WI38 (cell line): Measurements from ENCODE around the gene NDOR1.

Experiments used
- H3K4me3 ChIP-seq: 2 replicates; pipeline ENCODE4 v1.5.1; 2011; ENCODE audit warnings: low read depth, mild to moderate bottlenecking, control low read depth, low read length
- TF ChIP-seq, protein P1 (sequence below): IDR thresholded peaks from 2 replicates; pipeline ENCODE4 v1.5.1; 2012; ENCODE audit warnings: low read depth, mild to moderate bottlenecking, control low read depth, low read length

Gene NDOR1

DNA sequence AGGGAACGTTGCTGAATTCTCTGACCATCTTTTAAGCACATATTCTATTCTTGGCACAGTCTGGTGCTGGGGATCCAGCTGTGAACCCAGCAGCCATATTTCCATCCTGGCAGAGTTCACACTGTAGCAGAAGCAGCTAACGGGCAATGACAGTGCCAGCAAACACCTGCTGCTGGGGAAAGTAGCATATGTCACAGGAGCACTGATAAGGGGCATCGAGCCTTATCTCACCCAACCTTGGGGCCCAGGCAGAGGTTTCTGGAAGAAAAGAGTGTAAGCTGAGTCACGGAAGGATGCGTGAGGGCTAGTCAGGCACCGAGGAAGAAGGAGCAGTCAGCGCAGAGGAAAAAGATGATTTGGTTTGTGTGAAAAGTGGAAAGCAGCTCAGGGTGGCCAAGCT lies 1.1 kb downstream of the NDOR1 start:
- H3K4me3 ChIP-seq, result peak overlapping the region; percentile 95

DNA sequence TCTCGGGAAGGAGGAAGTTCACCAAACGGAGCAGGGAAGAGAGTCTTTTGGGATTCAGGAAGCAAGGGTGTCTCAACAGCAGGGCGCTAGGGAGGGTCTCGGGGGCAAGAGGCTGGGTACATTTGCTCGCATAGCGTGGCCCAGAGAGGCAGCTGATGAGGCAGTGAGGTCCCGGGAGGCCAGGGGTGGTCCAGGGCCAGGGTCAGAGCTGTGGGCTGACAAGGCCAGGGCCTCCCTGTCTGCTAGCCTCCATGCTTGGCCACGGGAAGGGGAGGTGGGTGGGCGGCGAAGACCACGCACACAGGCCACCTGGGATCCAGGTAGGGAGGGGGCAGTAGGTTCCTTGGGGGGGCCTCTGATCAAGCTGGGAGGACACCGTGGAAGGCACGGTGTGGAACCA lies 6.0 kb downstream of the NDOR1 start:
- H3K4me3 ChIP-seq, result no peak overlapping the region
- TF ChIP-seq, protein P1, sequence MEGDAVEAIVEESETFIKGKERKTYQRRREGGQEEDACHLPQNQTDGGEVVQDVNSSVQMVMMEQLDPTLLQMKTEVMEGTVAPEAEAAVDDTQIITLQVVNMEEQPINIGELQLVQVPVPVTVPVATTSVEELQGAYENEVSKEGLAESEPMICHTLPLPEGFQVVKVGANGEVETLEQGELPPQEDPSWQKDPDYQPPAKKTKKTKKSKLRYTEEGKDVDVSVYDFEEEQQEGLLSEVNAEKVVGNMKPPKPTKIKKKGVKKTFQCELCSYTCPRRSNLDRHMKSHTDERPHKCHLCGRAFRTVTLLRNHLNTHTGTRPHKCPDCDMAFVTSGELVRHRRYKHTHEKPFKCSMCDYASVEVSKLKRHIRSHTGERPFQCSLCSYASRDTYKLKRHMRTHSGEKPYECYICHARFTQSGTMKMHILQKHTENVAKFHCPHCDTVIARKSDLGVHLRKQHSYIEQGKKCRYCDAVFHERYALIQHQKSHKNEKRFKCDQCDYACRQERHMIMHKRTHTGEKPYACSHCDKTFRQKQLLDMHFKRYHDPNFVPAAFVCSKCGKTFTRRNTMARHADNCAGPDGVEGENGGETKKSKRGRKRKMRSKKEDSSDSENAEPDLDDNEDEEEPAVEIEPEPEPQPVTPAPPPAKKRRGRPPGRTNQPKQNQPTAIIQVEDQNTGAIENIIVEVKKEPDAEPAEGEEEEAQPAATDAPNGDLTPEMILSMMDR, result no peak

More for the DNA sequence above, 1.1 kb downstream of the NDOR1 start:
- TF ChIP-seq, protein P1, result no peak

DNA sequence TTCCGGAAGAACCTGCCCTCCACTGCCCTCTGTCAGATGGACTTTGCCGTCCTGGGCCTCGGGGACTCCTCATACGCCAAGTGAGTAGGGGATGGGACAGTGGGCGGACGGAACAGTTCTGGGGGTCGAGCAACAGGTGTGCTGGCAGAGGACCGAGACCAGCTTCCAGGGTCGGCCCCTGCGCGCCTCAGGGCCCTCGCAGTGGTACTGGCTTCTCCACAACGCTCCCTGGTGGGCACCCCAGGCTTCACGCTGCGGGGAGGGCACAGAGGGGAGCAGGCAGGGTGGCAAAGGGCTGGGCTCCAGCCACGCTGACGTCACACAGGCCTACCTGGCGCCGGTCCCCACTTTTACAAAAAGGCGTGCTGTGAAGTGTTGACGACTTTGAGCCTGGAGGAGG lies 7.0 kb downstream of the NDOR1 start:
- TF ChIP-seq, protein P1, result no peak

DNA sequence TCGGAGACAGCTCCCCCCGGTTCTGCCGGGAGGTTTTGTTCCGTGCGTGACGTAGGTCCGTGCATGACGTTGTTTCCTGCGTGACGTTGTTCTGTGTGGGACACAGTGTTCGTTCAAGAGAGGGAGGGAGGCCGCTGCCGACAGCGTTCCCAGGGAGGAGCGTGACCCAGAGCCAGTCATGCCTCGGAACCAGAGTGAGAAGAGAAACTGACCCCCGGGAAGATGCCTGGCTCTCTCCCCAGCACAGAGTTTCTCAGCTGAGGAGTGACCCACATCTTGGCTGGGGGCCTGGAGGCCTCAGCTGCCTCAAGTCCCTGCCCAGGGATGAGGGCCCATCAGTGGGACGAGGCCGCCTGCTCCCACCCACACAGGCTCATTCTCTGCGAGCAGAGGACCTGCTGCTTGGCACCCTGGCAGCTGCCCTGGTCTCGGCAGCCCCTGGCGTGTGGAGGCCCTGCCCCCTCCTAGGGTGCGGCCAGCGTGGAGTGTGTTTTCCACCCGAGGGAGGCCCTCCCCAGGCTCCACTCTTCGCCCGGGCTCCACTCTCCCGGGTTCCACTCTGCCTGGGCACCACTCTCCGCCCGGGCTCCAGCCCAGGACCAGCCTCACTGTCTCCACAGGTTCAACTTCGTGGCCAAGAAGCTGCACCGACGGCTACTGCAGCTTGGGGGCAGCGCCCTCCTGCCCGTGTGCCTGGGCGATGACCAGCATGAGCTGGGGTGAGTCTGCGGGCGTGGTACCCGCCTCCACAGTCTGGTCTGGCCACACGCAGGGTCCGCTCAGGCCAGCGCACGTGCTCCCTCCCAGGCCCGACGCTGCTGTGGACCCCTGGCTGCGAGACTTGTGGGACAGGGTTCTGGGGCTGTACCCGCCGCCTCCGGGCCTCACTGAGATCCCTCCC lies 7.9 kb downstream of the NDOR1 start:
- TF ChIP-seq, protein P1, result no peak

More for the DNA sequence above, 7.0 kb downstream of the NDOR1 start:
- H3K4me3 ChIP-seq, result no peak overlapping the region

DNA sequence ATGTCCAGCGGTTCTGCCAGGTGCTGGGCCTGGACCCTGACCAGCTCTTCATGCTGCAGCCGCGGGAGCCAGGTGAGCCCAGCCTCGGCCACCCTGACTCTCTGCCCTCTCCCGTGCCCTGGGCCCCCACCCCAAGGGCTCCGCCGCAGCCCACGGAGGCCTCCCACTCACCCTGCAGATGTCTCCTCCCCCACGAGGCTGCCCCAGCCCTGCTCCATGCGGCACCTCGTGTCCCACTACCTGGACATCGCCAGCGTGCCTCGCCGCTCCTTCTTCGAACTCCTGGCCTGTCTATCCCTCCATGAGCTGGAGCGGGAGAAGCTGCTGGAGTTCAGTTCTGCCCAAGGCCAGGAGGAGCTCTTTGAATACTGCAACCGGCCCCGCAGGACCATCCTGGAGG lies 9.1 kb downstream of the NDOR1 start:
- TF ChIP-seq, protein P1, result no peak

More for the DNA sequence above, 7.9 kb downstream of the NDOR1 start:
- no peak overlapping the region for H3K4me3 ChIP-seq

DNA sequence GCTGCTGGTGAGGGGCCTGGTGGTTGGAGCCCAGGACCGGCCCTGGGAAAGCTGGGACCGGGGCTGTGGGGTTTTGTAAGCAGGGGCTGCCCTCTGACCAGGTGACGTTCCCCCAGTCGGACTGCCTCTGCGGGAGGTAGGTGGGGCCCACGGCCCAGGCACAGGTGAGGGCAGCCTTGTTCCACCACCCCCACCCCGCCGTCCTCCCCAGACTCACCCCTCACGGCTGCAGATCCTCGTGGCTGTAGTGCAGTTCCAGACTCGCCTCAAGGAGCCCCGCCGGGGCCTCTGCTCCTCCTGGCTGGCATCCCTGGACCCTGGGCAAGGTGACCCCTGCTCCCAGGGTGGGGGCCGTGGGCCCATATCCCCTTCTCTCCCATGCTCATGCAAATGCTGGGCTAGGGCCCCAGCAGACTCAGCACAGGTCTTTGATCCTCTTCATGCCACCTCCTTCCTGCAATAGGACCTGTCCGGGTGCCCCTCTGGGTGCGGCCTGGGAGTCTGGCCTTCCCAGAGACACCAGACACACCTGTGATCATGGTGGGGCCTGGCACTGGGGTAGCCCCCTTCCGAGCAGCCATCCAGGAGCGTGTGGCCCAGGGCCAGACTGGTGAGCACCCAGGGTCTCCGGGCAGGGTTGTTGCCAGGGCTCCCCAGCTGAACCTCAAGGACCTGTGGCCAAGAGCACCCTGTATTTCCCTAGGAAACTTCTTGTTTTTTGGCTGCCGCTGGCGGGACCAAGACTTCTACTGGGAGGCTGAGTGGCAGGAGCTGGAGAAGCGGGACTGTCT lies 9.9 kb downstream of the NDOR1 start:
- TF ChIP-seq, protein P1, result no peak
- H3K4me3 ChIP-seq, result no peak overlapping the region

More for the DNA sequence above, 9.1 kb downstream of the NDOR1 start:
- H3K4me3 ChIP-seq, result no peak overlapping the region
